Left ventricle myocardium superior (tissue), 1 donor: ENCODE measurements around the gene FYB1. TPM values are rescaled to one million over a fixed set of nuclear protein-coding genes. Genes with fewer than 3 reads are reported as not detected.

Experiments used
- ATAC-seq: fragments of 200-7000 bp; cut with Tn5 transposase; one replicate; pipeline ENCODE4 v1.9.1; 2020; ENCODE audit warnings: mild to moderate bottlenecking, moderate library complexity
- DNase-seq: peaks from one replicate; pipeline ENCODE4 v3.0.0-alpha.2; 2020
- intact Hi-C: fragments of 100-400 bp; cut with micrococcal nuclease; formaldehyde crosslinking; loops from one replicate; pipeline ENCODE4 v1.11.0; 2022
- total RNA-seq: library from RNA; stranded (reverse); fragmentation: NEBNext Ultra II Directional; extraction: Animal tissue kit (Norgen Biotek cat#: 25700); gene quantifications from one replicate; pipeline ENCODE4 v1.2.1, GENCODE V29; 2021
- donor health status: DM: no; HTN: yes; CAD: no; lungs with severe emphysema.

FYB1 gene
- total RNA-seq, 1 donor from 2014 or later: 5.8 TPM

GRCh38 chr5:39146831-39147540 lies 72.4 kb downstream of the FYB1 start:
- intact Hi-C loops: no loop called here
- ATAC-seq: no peak
- DNase-seq: no peak

DNA sequence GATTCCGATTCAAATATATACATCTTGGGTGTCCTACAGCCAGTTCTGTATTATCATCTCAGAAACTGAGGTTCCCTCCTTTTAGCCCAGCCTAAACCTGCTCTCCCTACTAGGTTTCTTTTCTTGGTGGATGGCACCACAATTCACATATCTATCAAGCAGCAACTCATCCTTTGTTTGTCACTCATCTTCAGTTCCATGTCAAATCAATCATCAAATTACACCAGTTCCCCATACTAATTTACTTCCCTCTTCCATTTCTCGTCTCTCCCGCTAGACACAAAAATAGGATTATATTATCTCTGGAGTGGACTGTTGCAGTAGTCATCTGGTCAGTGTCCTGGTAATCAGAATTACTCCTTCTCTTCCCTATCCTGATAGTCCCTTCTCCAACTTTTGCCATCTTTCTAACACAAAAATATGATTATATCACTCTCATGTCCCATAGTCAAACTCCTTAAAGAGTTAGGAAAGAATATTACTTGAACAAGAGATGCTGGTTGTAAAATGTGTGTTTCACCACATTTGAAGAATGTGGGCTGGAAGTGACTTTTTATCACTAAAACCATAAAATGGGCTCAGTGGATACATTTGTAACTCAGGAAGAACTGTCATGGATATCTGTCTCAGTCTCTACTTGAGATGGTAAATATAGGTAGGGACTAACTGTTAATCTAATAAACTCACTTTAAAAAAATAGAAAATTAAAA lies 76.1 kb downstream of the FYB1 start:
- intact Hi-C loops: no loop called here
- DNase-seq (no peak), ATAC-seq (no peak)

DNA sequence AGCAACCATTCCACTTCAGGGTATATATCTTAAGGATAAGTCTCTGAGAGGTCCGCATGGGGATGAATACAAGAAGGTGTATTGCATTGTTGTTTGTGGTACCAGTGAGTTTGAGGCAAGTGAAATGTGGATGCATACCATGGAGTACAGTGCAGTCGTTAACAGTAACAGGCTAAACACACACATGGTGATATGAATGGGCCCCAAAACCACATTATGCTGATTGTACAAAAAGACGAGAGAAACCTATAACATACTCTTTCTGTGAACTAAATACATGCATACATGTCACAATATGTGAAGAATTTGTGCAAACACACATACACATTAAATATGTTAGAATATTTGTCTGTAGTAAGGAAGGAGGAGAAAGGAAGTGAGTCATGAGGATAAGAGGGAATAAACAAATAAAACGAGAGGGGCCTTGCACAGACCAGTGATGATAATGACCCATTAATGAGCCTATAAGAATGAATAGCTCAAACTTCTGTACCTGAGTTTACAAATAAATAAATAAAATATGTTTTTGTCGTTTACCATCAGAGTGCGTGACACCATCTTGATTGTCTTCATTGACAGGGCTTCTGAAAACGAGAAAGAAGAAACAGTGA lies 78.7 kb downstream of the FYB1 start:
- intact Hi-C loops: no loop called here
- DNase-seq (no peak), ATAC-seq (no peak)

DNA sequence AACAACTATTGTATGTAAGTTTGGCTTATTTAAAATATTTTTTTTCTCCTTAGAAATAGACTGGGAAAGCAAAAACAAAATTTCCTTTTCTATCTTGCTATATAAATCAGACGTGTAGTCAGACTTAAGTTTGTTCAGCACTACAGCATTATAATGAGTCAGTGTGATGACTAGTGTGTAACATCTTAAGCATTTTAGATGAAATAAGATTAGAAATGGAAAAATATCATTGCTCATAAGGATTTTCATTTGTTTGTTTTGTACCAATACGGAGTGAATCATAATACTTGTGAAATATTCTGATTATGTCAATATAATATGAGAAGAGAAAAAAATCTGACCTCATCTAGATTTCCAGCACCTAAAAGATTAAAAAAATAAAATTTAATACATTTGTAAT lies 80.5 kb downstream of the FYB1 start:
- intact Hi-C loops: no loop called here
- DNase-seq: no peak
- no peak for ATAC-seq

GRCh38 chr5:39137819-39138451 lies 81.4 kb downstream of the FYB1 start:
- intact Hi-C loops: no loop called here
- ATAC-seq (no peak), DNase-seq (no peak)

DNA sequence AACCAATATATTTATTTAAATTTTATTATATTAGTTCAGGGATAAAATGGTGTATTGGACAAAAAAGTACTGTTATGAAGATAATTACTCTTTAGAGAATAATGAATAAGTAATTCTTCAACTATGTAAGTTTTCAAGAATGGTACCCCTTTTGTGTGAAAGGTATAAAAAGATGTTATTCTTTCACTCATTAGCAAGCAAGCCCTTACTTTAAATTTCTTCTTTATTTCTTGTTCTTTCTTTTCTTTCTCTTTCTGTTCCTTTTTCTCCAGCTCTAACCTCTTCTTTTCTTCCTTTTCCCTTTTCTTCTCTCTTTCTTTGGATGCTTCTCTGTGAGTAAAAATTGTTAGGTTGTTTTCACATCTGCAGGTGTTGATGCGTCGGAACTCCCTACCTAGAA lies 82.0 kb downstream of the FYB1 start:
- no peak for DNase-seq
- no peak for ATAC-seq
- intact Hi-C loops: no loop called here

GRCh38 chr5:39132792-39133191 lies 86.6 kb downstream of the FYB1 start:
- intact Hi-C loops: no loop called here
- ATAC-seq: no peak
- no peak for DNase-seq

DNA sequence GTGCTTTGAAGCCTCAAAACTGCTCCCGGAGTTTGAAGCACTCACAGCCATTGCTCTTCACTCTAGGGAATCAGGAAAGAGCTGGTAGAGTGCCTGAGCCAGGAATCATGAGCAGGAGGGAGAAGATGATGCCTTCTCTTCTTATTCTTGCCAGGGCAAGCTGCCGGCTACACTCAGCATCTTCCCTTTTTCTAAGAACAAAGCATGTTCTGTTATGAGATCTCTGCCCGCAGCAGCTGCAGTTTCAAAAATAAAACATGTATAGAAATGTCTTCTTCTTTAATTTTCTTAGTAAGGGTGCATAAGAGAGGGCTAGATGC lies 87.3 kb downstream of the FYB1 start:
- DNase-seq (no peak), ATAC-seq (no peak)
- intact Hi-C loops: no loop called here

DNA sequence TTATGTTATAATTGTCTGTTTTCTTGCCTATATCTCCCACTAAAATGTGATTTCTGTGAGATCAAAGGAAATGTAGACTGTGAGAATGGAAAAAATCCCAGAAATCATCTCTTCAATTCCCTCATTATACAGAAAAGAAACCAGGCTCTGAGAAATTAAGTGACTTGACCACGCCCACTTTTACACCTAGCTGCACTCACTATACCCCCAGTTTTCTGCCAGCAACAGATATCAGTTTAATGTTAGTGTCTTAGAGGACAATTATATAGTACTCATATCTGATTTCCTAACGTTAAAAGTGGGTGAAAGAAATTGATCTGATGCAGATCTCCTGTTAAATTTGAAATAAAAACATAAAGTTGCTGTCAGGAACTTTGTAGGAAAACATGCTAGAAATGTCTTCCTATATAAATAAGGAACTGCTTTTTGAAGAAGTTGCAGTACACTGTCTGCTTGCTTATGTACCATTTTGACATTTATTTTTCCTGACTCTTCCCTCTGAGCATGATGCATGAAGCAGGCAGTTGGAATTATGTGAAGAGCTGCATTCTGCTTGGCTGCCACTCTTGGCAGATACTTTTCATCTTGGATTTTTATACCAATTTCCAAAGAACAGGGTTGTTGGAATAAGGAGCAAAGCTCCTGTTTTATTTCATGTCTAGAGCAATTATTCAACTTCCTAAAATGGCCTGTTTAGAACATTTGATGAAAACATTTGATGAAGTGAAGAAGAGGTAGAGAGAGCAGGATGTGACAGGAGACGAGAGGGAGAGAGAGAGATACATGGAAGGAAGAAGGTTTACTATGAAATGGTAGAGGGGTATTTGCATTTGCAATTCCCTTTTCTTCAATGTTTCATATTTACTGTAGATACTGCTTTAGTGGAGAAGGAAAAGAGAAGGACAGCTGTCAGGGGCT lies 87.9 kb downstream of the FYB1 start:
- ATAC-seq: no peak
- intact Hi-C loops: no loop called here
- no peak for DNase-seq

DNA sequence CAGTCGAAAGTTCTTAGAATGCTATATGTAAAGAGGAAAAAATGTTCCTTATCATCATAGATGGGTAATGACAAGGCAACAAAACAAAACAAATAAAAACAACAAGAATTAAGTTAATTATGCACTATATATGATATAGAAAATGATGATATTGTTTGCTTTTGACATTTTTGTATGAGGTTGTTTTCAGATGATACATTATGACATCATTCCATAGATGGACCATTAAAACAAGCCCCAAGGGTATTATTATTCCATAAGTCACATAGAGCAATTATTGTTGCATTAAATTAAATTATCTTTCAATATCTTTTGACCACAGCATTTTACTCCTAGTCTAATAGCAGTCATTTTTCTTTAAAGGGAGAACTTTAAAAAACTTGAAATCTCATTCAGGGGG lies 88.6 kb downstream of the FYB1 start:
- intact Hi-C loops: no loop called here
- ATAC-seq (no peak), DNase-seq (no peak)

- DNase-seq (no peak), ATAC-seq (no peak)
- intact Hi-C loops: no loop called here
These were observed 97.4 kb downstream of the FYB1 start for GRCh38 chr5:39121922-39122321.

DNA sequence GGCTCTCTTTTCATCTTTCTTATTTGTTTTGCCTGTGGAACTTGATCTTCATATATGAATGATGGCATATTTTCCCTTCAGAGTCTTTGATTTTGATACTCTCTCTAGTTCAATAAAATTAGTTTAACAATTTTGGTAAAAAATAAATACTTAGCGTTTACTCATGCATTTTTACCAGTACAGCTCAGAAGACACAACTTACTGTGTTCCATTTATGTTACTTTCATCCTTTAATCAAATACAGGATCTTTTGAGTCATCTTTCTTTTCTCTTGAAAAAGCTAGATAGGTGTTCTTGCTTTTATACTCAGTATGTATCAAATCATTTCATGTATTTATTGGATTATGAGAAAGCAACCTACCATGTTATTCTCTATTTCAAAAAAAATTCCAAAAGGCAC lies 98.0 kb downstream of the FYB1 start:
- intact Hi-C loops: no loop called here

DNA sequence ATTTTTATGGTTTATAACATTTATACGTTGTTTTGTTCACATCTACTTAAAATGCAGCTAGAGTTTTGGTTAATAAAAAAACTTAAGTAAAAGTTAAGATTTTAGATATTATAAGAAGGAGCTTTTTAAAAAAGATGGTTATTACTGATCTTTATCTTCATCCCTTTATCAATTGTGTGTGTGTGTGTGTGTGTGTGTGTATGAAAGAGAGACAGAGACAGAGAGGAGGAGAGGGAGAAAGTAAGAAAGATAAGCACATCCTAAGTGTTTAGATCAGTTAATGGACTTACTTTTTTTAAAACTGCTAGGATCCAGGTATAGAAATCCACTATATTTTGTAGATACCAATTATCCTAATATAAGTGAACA lies 99.3 kb downstream of the FYB1 start:
- intact Hi-C loops: no loop called here
- no peak for ATAC-seq

More for the DNA sequence above, 98.0 kb downstream of the FYB1 start:
- DNase-seq: no peak
- ATAC-seq: no peak

GRCh38 chr5:39119404-39120051 lies 99.8 kb downstream of the FYB1 start:
- intact Hi-C loops: no loop called here
- ATAC-seq: no peak
- DNase-seq: no peak

More for the DNA sequence above, 99.3 kb downstream of the FYB1 start:
- DNase-seq: no peak

- ATAC-seq (no peak), DNase-seq (no peak)
- intact Hi-C loops: no loop called here
These were observed 100.7 kb downstream of the FYB1 start for GRCh38 chr5:39118638-39119037.

GRCh38 chr5:39117401-39117800 lies 102.0 kb downstream of the FYB1 start:
- ATAC-seq (no peak), DNase-seq (no peak)
- intact Hi-C loops: no loop called here

DNA sequence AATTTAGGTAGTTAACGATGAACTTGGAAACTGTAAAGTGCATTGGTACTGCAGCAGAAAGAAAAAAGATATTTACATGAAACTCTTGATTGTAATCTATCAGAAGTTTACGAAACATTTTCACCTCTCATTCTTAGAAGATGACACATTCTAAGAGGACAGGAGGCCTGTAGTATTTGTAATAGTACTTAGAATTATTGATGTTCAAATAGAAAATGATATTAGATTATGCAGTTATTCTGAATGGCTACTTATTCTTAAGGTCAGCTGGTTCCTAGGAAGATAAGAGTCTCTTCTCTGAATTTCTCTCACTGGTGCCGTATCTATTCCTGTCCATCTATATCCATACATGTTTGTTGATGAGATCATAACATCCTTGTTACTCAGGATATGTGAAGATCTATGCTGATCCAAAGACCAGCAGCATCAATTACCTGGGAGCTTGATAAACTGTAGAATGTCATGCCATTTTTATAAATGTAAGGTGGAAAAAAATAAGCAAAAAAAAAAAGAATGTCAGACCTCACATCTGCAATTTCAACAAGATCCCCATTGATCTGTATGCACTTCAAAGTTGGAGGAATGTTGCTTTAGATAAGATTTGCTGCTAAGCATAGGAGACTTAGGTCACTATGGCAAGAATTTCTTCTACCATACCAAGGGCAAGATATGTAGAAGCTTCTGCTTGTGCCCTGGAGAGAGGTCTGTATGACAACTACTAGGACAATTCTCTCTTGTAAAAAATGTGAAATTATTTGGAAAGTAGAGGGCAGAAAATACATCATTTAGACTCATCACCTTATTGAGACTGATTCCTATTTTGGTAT lies 102.8 kb downstream of the FYB1 start:
- ATAC-seq (no peak), DNase-seq (no peak)
- intact Hi-C loops: no loop called here
